ENCODE measurements around the gene ANKMY2.
A peak's percentile ranks its signal among the peaks of the same experiment; 100 is the strongest.
"Not testable (repeated sequence)": the region's sequence is repeated elsewhere in the genome, so short reads cannot be mapped to it uniquely, and the experiment has no call there.

Gene ANKMY2

DNA sequence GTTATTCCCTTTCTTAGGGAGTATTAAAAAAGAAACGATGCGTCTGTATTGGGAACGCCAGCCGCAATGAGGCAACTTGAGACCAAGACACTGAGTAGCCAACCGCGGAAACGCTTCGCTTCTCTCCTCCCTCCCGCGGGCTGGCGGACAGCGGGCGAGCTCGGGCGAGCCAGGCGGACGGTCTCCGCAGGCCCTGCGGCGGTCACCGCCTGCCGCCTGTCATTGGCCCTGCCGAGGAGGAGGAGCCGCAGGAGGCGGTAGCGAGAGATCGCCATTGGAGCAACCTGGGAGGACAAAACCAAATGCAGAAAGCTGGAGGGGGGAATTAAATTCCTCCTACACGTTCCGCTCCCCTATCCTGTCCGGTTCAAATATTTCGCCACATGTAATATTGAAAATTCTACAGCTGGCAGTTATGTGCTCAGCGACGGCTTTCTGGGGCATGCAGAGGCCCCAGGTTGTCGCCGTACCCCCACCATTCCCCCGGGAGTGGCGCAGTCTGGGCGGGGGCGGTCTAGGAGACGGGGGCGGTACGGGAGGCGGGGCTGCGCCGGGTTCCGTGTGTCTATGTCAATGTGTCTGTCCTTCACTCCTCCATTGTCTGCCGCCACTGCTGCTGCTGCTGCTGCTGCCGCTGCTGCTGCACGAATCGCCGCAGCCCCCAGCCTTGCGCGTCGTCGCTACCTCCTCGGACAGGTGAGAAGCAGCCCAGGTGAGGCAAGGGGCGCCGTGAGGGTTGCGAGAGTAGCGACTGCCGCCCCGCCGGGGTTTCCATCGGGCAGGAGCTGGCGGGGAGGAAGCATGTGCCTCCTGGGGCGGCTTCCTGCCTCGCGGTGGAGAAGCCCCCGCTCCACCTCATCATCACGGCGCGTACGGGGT is at the start of gene ANKMY2, which contains the start of gene BZW2:
Gene ANKMY2, minus strand, starts transcription at position 162 of the 879 bp plus-strand sequence. CDS start 181 bp downstream, outside the sequence.
Gene BZW2, plus strand, starts transcription at position 589 of the 879 bp plus-strand sequence. CDS start 19,263 bp downstream, outside the sequence.
- FAIRE-seq (peak; percentile 75), DNase-seq (ENCODE audit: low spot score) (peak; percentile 99)

DNA sequence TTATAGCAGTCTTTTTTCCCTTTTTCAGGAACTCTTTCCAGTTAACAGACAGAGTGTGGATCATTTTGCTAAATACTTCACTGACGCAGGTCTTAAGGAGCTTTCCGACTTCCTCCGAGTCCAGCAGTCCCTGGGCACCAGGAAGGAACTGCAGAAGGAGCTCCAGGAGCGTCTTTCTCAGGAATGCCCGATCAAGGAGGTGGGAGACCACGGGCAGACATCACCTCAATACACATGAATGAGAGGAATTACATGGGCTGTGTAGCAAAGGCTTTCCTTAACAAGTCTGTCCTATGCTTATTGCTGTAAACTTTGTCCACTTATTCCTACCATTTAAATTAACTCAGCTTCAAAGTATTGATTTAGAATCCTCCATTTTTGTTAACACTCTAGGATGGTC is 49.3 kb upstream of the ANKMY2 start:
- DNase-seq (ENCODE audit: low spot score) (no peak), FAIRE-seq (no peak)

DNA sequence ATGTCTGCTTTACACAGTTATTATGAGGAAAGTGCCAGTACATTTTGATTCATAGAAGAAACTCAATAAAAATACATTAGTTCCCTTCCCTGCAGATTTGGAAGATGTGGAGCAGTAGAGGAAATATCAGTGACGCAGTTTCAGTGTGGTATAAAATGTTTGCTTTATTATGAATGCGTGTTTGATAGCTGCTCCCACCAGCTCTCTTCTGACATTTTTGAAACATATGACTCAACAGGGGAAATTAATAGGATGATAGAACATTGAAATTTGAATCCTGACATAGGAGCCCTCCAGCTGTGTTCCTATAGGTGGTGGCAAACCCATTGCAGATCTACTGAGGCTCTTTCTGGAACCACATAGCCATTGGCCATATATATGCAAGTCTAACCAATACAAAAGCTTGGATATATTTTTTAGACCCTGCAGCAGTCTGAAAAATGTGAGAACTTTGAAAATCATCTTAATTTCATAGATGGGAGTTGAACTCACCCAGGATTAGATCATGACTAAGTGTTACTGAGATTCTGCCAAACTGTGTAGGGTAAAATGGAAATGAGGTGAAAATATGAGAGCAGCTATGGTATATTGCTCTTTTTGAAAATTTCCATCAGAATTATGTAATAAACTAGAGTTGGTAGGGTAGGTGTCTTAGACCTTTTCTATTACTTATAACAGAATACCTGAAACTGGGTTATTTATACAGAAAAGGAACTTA is 48.2 kb upstream of the ANKMY2 start:
- DNase-seq (ENCODE audit: low spot score) (no peak), FAIRE-seq (no peak)

DNA sequence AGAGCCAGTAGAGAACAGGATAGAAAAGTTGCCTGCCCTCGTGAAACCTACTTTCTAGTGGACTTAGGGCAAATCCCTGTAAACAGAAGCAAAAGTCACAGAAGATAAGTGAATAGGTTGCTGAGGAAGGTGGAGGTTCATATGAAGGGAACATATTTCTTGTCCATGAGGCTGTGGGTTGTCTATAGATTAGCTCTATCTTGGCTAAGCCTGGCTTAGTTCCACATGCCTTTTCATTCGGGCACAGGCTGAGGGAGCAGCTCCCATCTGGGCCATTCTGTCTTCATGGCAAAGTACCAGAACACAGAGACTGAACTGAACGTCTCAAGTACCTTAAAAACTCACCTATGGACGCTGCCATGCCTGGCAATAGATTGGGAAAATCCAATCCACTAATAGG is 45.7 kb upstream of the ANKMY2 start:
- FAIRE-seq (no peak), DNase-seq (ENCODE audit: low spot score) (no peak)

DNA sequence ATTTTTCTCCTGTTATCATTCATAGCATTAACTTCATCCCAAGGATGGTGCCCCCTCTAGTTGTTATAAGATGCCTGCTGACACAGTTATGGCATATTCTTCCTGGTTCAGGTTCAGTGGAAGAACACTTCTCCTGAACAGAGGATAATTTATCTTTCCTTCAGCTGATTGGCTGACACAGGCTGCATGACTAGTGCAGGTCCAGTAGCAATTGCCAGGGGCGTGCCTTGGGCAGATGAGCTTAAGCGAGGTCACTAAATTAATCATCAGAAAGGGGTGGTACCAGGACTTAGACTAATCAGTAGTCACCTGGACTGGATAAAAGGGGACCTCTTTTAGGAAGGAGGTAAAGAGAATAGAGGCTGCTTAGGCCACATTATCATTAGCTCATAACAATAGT is 42.7 kb upstream of the ANKMY2 start:
- DNase-seq (ENCODE audit: low spot score): no peak
- FAIRE-seq: peak; percentile 55

DNA sequence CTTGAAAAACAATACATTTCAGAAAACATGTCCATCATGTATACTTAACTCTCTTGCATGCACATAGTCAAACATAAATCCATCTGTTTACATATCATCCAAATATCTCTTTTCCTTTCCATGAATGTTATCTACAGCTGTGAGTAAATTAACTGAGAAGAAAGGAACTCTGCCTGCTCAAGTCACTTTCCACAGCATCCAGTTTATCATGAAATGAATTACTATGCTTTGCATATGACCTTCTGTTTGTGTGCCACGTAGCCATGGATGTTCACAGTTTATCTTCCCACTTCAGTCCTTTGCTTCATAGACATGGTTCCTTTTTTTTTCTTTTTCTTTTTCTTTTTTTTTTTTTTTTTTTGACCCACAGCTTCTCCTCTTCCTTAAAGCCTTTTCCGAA is 40.0 kb upstream of the ANKMY2 start:
- no peak for DNase-seq (ENCODE audit: low spot score)

DNA sequence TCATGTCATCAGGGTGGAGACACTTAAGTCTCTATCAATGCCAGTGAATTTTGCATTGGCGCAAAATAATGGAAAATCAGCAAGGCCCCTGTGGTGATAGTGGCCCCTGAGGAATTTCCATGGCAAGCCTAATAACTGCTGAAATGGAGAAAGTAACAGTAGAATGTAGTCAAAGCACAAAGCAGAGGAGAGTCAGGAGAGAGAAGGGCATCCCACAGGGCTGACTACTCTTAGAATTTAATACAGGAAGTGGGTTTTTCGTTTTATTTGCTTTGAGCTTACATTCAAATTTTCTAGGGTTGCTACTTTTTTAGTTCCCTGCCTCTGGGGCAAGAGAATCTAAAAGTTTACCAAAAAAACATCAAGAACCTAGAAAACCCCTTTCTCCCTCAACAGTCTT is 39.4 kb upstream of the ANKMY2 start:
- FAIRE-seq: no peak
- no peak for DNase-seq (ENCODE audit: low spot score)

More for the DNA sequence above, 40.0 kb upstream of the ANKMY2 start:
- FAIRE-seq: no peak

DNA sequence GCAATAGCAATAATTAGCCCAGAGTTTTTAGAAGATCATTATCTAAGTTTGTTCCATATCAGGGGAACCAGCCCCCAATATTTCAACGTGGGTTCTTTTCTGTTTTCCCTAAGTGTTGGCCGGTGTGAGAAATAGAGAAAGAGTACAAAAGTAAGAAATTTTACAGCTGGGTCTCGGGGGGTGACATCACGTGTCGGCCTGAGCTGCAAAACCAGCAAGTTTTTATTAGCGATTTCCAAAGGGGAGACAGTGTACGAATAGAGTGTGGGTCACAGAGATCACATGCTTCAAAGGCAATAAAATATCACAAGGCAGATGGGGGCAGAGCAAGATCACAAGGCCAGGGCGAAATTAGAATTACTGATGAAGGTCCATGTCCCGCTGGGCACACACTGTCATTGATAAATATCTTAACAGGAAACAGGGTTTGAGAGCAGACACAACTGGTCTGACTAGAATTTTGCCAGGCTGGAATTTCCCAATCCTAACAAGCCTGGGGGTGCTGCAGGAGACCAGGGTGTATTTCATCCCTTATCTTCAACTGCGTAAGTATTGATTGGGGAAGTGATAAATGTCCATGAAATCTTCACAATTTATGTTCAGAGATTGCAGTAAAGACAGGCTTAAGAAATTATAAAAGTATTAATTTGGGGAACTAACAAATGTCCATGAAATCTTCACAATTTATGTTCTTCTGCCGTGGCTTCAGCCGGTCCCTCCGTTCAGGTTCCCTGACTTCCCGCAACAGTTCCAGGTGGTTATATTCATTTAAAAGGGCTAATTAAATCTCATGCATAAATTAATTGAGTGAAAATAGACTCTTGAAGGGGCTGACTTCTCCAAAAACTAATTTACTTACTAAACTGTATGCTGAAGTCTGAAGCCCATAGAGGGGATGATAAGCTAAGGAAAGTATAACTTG is 33.4 kb upstream of the ANKMY2 start:
- not testable (repeated sequence) for FAIRE-seq; DNase-seq (ENCODE audit: low spot score)

DNA sequence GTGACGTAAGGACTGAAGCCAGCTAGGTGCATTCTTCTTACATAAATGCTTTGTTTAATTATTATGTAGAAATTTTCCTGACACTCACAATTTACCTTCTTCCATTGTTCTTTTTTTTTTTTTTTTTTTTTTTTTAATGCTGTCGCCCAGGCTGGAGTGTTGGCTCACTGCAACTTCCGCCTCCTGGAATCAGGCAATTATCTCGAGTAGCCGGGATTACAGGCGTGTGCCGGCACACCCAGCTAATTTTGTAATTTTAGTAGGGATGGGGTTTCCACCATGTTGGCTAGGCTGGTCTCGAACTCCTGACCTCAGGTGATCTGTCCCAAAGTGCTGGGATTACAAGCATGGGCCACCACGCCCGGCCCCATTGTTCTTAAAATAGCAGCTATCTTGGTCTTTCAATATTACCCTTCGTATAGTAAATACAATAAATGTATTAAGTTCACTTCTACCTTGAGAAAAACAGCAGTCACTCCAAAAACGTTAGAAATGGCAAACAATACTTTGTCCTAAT is 32.5 kb upstream of the ANKMY2 start:
- DNase-seq (ENCODE audit: low spot score) (no peak), FAIRE-seq (no peak)

DNA sequence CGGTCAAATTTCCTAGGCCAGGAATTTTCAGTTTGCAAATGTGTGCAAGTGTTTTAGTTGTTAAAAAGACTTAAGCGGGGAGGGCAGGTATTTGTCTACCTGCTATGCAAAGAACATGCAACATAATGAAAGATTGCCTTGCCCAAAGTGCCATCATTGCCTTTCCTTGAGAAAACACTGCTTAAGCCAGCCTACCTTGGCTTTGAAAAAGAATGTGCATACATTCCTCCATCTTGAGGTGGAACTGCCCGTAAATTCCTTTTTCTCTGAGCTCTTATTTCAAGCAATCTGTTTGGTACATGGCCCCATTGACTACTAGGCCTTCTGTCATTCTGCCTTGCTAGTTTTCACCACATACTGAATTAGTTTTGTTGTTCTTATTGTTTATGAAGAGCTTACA is 29.7 kb upstream of the ANKMY2 start:
- DNase-seq (ENCODE audit: low spot score) (no peak), FAIRE-seq (no peak)

DNA sequence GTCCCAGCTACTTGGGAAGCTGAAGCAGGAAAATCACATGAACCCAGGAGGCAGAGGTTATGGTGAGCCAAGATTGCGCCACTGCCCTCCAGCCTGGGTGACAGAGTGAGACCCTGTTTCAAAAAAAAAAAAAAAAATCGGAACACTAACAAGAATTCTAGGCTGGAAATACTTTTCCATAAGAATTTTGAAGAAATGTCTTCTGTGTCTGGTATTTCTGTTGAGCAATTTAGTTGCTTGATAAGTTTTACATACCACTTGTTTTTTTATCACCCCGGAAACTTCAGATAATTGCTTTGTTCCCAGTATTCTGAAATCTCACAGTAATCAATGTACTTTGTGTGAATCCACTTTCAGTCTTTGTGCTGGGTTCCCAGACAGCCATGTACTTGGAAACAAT is 26.3 kb upstream of the ANKMY2 start:
- DNase-seq (ENCODE audit: low spot score): no peak
- FAIRE-seq: no peak

DNA sequence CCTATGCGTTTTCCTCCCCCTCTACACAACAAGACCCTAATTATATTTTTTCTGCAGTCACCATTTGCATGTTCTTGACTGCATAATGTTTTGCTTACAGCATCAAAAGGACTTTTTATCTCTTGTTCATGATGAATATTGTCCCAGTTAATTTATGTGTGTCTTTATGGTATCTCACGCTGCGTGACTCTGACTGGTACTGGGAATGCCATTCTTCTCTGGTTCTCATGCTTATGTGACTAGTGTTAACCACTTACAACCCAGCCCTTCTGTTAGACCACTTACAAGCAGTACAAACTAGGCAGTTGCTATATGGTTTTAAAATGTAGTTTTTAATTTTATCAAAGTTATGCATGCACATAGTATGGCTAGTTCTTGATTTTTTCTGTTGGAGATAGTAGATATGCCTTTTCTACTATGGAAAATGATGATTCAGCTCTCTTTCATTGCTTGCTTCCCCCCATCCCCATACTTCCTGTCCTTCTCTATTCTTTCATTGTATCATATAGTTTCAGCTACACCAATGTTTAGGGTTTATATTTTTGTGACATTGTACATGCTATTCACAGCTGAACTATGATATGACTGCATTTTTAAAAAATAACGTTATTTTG is 25.3 kb upstream of the ANKMY2 start:
- FAIRE-seq (no peak), DNase-seq (ENCODE audit: low spot score) (no peak)

DNA sequence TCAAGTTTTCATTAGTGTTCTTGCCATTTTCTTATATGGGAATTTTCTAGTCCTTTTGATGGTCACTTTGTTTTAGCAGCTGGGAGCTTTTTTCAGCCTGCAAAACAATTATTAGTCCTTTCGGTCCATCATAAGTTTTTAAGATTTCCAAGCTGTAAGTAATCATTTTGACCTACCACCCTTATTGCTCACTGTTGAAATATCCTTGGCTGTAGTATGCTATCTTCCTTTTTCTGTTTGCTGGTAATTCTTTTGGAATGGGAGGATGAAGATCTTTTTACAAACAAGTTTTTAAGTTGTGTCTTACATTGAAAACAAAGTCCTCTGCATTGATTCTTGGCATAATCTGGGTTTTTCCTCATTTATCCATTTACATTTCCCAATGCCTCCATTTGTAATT is 24.5 kb upstream of the ANKMY2 start:
- no peak for DNase-seq (ENCODE audit: low spot score)

DNA sequence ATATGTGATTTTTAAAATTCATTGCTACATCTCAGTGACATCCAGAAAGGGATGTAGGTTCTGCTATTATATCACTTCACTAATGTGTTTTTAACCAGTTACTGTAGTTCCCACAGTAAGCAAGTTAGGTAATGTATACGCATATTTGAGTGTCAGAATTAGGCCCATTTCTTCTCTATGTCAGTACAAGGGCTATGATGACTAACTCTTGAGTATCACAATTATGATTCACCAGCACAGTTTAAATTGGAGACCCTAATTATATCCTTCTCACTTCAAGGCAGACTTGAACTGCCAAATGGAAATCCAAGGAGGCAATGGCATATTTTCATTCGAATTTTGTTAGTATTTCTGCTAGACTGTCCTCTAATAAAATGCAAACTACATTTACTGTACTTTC is 24.0 kb upstream of the ANKMY2 start:
- no peak for FAIRE-seq
- DNase-seq (ENCODE audit: low spot score): no peak

More for the DNA sequence above, 24.5 kb upstream of the ANKMY2 start:
- FAIRE-seq: no peak

DNA sequence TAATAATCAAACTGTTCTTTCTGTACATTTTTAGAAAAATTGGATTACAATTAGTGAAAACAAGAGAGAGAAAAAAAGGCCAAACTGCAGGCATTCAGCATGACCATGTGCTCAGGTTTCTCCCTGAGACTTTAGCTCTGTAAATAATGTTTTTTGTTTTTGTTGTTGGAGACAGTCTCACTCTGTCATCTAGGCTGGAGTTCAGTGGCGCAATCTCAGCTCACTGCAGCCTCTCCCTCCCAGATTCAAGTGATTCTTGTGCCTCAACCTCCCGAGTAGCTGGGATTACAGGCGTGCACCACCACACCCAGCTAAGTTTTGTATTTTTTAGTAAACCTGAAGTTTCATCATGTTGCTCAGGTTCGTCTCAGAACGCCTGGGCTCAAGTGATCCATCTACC is 23.4 kb upstream of the ANKMY2 start:
- FAIRE-seq: no peak

DNA sequence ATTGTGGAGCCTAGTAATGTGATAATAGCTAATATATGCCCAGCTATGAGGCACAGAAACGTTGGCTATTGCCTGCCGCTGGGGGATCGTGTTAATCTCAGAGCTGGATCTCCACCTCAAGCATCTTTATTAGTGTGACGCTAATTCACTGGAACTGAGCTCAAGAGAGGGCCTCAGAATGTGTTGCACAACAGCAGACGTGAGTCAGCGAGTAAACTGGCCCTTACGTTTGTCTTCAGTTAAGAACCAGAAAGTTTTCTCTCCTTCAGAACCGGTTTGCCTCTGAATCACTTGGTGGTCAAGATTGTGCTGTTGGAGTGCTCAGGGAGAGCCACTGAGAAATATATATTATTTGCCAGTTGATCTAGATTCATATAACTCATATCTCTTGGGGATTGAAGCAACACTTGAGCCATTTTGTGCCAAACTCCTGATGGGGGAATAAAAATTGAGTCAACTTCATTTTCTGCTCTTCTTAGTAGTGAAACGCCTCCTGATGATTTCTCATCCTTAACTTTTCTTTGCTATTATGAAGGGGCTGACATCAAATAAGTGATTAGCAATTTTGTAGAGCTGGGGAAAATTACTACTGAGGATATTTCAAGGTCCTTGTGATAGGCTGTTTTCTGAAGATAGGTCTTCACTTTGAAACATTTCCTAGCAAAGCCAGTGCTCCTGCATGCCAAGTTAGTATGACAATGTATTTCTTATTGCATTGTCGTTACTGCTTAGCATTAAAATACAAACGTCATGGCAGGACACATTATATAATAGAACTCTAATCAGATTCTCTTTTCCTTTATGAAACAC is 22.7 kb upstream of the ANKMY2 start:
- DNase-seq (ENCODE audit: low spot score): peak; percentile 72
- peak; percentile 79 for FAIRE-seq

More for the DNA sequence above, 23.4 kb upstream of the ANKMY2 start:
- no peak for DNase-seq (ENCODE audit: low spot score)

DNA sequence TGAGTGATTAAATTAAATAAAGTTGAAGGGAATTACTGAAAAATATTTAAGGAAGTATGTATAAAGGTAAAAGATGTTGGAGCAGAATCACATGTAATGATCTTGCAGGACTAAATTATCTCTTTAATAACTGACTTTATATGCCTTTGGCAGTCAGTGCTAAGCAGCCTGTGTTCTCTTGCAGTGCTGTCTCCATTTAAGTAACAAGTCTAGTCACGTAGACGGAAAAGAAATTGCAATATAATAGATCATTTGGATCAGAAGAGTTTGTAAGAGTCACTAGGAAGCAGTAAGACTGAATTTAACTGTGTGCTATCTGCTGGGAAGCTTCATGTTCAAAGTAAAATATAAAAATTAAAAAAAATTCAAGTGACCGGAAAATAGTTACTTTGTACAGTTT is 21.8 kb upstream of the ANKMY2 start:
- DNase-seq (ENCODE audit: low spot score) (no peak), FAIRE-seq (no peak)

DNA sequence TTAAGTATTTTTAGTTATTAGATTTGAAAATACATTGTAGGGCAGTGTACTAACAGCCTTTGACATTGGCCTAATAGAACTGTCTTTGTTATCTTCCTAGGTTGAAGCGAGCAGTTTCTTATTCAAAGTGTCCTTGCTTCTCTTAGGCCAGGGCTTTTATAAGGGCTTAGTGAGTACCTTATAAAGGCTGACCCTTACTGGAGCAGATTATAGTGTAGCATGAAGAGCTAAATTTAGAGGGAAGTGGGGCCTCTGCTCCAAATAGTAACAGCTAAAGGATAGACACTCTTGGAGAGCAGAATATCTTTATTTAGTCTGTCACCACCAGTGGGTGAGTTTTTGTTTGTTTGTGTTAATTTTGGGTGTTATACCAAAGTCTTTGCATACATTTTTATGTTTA is 16.4 kb upstream of the ANKMY2 start:
- FAIRE-seq: no peak
- DNase-seq (ENCODE audit: low spot score): no peak

DNA sequence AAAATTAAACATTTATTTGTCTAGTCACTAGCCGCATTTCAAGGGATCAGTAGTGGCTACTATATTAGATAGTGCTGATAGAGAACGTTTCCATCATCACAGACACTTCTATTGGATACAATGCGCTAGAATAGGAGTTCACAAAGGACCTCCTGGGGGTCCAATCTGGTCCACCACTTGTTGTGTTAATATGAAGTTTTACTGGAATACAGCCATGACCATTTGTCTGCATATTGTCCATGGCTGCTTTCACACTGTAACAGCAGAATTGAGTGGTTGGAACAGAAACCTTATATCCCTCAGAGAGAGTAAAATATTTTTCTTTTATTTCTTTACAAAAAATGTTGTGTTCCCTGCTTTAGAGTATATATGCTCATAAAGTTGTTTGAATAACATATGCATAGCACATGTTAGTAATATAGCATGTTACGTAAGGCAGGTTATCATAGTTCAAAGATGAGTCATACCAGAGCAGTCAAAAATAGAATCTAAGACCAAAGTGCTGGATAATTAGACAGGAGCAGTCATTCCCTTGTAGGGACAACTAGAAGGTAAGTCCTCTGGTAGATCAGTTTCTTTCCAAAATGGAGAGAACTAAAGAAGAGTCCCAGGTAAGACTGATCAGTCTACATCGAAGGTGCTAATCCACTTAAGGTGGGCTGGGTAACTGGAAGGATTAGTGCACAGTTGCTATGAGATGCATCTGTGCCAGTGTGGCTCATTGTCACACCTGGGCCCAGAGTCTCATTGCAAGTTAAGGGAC is 15.3 kb upstream of the ANKMY2 start:
- FAIRE-seq (no peak), DNase-seq (ENCODE audit: low spot score) (peak; percentile 25)

Data from urothelium cell line (cell line).